ENCODE results near the gene SRGAP3.

The SRGAP3 gene

DNA sequence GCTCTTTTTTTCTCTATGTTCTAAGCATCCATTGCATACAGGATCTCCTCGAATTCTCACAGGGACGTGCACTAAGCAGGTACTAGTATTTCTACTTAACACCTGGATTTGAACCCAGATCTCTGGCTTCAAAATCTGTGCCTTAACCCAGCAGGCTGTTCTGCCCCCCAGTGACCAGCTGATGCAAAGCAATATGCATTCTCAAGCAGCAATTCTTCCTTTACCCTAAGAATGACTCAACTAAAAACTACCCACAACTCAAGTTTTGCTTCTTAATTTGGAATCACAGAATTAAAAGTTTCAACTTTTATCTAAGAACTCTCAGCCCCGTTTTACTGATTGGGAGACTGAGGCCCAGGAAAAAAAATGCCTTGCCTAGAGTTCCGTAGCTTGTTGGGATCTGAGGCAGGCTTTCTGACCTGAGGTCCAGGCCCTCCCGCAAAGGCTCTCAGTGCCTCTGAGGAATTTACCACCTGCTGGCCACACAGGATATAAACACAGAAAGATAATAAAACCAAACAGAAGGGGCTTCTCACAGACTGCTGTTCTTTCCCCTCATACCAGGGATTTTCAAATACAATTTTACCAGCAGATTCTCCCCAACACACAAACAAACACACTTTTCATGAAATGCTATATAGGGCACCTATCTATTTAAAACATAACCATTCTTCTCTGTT, 170.7 kb downstream of the SRGAP3 start:
- DNase-seq = no peak

DNA sequence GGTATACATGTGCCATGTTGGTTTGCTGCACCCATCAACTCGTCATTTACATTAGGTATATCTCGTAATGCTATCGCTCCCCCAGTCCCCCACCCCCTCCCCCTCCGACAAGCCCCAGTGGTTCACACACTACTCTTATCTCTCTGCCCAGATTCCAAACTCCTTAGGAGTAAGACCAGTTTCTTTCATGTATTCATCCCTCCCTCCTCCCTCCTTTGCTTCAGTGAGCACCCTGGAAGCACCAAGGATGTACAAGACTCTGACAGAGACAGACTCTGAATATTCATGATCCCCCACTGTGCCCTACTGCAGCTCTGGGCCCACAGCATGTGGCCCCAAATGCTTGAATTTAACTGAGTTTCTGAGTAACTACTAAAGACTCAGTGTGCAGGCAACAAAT, 172.4 kb downstream of the SRGAP3 start:
- no peak for DNase-seq

DNA sequence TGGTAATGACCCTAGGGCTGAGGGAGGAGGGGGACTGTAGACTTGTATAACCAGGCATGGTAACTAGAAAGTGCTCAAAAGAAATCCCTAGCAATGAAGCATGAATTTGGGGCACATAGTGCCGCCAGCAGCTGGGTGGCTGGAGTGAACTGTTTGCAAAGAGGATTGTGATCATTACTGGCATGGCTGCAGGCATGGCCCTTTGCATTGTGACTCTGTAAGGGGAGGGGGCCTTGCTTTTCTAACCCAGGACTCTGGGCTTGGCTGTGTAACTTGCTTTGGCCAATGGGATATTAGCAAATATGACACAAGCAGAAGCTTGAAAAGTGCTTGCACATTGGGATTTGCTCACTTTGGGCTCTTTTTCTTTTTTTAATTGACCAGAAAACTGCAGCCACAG, 173.7 kb downstream of the SRGAP3 start:
- no peak for DNase-seq

- no peak for DNase-seq
Measured at GRCh38 chr3:9074079-9074478, 175.4 kb downstream of the SRGAP3 start.

DNA sequence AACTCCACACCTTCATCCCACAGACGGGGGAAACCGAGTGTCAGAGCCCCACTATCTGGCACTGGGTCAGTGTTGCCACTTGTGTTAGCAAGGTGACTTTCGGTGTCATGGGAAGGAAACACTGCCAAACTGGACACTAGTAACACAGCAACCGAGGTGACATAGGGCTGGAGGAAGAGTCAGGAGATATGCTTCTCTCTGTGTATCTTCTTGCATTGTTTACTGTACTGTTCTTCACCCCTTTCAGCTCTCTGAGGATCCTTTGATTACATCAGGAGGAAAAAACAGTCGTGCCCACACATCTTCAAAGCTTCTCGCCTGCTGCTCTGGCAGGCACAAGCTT, 176.8 kb downstream of the SRGAP3 start:
- DNase-seq = no peak

- DNase-seq = no peak
Measured at GRCh38 chr3:9071936-9072666, 177.3 kb downstream of the SRGAP3 start.

- DNase-seq = no peak
Measured at GRCh38 chr3:9070961-9071360, 178.5 kb downstream of the SRGAP3 start.

- no peak for DNase-seq
Measured at GRCh38 chr3:9069971-9070370, 179.5 kb downstream of the SRGAP3 start.

- DNase-seq = no peak
Measured at GRCh38 chr3:9068051-9068450, 181.4 kb downstream of the SRGAP3 start.

- no peak for DNase-seq
Measured at GRCh38 chr3:9067352-9067975, 182.0 kb downstream of the SRGAP3 start.

DNA sequence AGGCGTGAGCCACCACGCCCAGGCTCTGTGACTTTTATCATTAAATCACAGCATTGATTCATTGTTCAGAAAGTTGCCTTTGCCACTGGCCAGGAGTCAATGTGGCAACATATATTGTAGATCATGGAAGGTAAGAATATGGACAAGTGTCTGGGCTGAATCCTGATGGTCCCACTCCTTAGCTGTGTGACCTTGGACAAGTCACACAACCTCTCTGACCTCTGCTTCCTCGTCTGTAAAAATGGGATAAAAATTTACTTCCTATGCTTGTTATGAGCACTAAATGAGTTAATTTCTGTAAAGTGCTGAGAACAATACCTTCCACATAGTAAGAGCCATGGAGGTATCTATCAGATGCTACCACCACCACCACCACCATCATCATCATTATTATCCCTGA, 182.7 kb downstream of the SRGAP3 start:
- DNase-seq = no peak

- no peak for DNase-seq
Measured at GRCh38 chr3:9066141-9066540, 183.3 kb downstream of the SRGAP3 start.

- DNase-seq = no peak
Measured at GRCh38 chr3:9064850-9065249, 184.6 kb downstream of the SRGAP3 start.

GRCh38 chr3:9064251-9064650, 185.2 kb downstream of the SRGAP3 start:
- no peak for DNase-seq

- DNase-seq = no peak
Measured at GRCh38 chr3:9062570-9062969, 186.9 kb downstream of the SRGAP3 start.

- no peak for DNase-seq
Measured at GRCh38 chr3:9061634-9062033, 187.8 kb downstream of the SRGAP3 start.

DNA sequence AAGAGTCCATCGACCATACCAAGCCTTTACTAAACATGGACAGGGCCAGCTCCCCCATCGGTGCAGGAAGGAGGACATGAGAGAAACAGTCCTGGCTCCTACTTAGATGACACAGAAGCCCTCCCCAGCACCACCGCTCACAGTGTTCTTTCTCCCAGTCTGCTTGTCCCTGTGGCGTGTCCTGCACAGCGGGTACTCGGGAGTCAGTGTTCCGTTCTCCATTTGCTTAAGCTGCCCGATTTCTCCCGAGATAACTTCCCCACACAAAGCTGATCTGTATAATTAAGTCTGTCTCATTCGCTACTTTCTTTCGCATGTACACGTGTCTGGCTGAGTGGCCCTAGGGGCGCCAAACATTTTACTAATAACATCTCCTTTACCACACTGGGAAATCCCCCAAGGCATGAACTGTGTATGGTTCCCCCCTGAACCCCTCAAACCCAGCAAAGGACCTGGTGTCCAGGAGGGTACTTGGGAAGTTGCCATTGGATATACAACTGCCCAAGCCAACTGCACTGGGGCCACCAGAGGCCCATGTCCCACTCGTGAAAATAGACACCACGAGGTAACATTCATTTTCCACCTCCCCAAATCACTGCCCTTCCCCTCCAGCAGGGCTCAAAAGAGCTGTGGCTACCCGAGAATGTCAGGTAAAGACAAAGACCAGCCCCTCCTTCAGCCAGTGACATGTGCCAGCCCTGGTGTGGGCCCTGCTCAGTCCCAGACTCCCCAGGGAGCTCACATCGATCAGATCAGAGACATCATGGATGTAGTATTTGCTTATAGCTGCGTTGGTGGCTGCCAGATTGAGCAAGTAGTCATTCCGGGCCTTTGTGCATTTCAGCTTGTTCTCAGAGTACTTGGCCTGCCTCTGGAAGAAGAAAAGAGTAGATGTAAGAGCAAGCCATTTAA, 189.7 kb downstream of the SRGAP3 start:
- DNase-seq = no peak

DNA sequence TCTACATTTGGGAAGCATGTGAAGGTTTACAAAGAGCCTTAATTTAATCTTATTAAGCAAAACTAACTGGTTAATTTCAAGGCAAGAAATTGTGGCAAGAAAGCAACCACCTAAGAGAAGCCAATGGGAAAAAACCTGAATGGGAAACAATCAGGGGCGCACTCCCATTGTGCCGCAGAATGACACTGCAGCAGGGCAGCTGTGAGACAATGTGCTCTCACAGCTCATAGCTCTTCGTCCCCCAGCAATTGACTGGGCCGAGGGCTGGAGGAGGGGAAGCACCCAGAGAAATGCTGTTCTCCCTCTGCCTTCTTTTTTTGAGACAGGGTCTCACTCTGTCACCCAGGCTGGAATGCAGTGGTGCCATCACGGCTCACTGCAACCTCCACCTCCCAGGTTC, 192.9 kb downstream of the SRGAP3 start:
- no peak for DNase-seq

- no peak for DNase-seq
Measured at GRCh38 chr3:9047452-9048346, 201.7 kb downstream of the SRGAP3 start.

DNA sequence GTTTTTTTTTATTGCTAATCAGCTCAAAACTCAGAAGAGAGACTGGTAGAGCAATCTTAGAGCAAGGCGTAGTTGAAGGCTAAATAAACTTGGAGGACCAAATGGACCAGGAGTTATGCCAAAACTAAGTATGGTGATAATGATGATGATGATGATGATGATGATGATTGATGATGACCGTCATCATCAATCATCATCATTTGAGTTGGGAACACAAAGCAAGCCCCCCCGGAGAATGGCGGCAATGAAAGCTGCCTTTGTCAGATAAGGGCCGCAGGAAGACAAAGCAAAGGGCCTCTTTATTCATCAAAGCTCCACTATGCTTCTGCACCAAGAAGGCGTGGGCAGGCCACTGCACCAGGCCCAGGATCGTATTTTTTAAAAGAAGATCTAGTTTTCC, 204.1 kb downstream of the SRGAP3 start:
- no peak for DNase-seq

DNA sequence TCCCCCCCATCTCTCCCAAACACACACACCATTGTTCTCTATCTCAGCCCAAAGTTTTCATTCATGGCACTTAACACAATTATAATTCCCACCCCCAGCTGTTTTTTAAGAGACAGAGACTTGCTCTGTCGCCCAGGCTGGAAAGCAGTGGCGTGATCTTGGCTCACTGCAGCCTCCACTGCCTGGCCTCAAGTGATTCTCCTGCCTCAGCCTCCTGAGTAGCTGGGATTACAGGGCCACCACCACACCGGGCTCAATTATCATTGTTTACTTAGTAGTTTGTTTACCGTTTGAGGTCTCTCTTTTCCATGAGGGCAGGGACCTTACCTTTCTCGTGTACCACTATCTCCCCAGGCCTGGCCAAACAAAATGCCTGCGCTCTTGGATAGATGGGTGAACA, 206.4 kb downstream of the SRGAP3 start:
- no peak for DNase-seq

DNA sequence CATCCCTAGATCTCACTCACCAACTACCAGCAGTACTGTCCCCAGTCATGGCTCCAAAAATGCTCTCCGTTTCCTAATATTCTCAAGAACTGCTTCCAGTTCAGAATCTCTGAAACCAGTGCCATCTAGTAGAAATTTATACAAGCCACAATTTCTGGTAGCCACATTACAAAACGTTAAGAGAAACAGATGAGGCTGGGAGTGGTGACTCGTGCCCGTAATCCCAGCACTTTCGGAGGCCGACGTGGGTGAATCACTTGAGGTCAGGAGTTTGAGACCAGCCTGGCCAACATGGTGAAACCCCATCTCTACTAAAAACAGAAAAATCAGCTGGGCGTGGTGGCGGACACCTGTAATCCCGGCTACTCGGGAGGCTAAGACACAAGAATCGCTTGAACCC, 207.8 kb downstream of the SRGAP3 start:
- DNase-seq = no peak

Data from NCI-H1417 treated with DMSO at 0.1 percent for 48 hours (cell line).